Stimulated activated naive CD8-positive, alpha-beta T cell treated with anti-CD3 and anti-CD28 coated beads, Interleukin-15, amount 100 ng/mL, for 72 hours (primary cell): ENCODE results near the gene MRPS11.
"Not testable (repeated sequence)": the region's sequence is repeated elsewhere in the genome, so short reads cannot be mapped to it uniquely, and the experiment has no call there.

Experiments
- ATAC-seq: fragments of 150-1000 bp; cut with Tn5 transposase; 2 replicates; pipeline ENCODE4 v1.10.0; 2021; ENCODE audit warnings: mild to moderate bottlenecking, moderate library complexity
- DNase-seq, 2 donors: peaks; one replicate each; pipeline ENCODE4 v3.0.0; 2021 to 2022
- H3K27ac Mint-ChIP-seq, 2 donors: one replicate each; pipeline ENCODE4 v1.8.0; 2022; ENCODE audit warnings: mild to moderate bottlenecking in 2 of 2, mixed read lengths in 2 of 2, moderate library complexity in 2 of 2
- H3K27me3 Mint-ChIP-seq: one replicate; pipeline ENCODE4 v1.8.0; 2022; ENCODE audit warnings: mixed read lengths
- H3K4me1 Mint-ChIP-seq: one replicate; pipeline ENCODE4 v1.8.0; 2022; ENCODE audit warnings: mild to moderate bottlenecking, mixed read lengths
- H3K4me3 Mint-ChIP-seq, 2 donors: one replicate each; pipeline ENCODE4 v1.8.0; 2022; ENCODE audit warnings: mild to moderate bottlenecking in 2 of 2, mixed read lengths in 2 of 2, moderate library complexity in 1 of 2
- H3K9me3 Mint-ChIP-seq, 2 donors: one replicate each; pipeline ENCODE4 v1.8.0; 2022; ENCODE audit warnings: mixed read lengths in 2 of 2

Gene MRPS11

GRCh38 chr15:88473661-88474293 lies 6.3 kb downstream of the MRPS11 start:
- not testable (repeated sequence) for ATAC-seq, H3K4me1 Mint-ChIP-seq, H3K4me3 Mint-ChIP-seq, H3K9me3 Mint-ChIP-seq, DNase-seq, H3K27me3 Mint-ChIP-seq
- peak overlapping the region in 1 of 2 donors; percentile 64 for H3K27ac Mint-ChIP-seq

DNA sequence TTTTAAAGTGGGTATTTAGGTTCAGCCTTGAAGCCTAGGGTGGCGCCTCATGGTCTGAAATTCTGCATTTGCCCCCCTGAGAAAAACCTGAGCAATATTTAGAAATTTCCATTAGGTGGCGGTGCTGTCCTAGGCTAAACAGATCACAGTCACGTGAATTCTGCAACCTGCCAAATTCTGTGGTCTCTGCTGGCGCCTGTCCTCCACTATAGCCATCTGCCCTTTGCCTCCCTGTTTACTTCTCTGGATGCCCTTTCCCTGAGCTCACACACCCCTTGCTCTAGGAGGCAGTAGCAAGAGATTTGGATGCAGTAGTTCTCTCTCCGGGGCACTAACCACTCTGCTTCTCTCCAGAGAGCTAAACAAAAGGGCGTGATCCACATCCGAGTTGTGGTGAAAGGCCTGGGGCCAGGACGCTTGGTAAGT lies 9.1 kb downstream of the MRPS11 start:
- H3K4me3 Mint-ChIP-seq = no peak overlapping the region
- H3K9me3 Mint-ChIP-seq = no peaks in the 10 kb centered on the region
- no peaks in the 10 kb centered on the region for H3K27me3 Mint-ChIP-seq
- ATAC-seq (peak; percentile 68), DNase-seq (peak; percentile 19 to 29)
- peaks cover 8% of the 10 kb centered on the region for H3K4me1 Mint-ChIP-seq
- no peak overlapping the region for H3K27ac Mint-ChIP-seq

DNA sequence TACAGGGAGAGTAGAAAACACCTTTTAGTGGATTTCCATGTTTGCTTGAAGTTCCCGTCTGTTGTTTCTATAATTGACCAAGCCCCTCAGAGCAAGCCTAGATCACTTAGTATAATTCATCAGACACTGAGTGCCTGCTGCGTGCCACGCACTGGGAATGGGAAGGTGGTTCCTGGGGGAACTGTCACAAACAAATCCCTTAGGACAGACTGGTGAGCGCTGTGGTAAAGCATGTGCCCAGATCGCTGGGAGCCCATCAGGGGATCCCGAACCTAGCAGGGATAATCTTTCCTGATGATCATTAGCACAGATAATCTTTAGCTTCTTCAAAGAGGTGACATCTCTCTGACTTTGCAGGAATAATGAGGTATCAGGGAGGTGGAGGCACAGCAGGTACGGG lies 9.6 kb downstream of the MRPS11 start:
- DNase-seq = no peak
- H3K27ac Mint-ChIP-seq = no peak overlapping the region

DNA sequence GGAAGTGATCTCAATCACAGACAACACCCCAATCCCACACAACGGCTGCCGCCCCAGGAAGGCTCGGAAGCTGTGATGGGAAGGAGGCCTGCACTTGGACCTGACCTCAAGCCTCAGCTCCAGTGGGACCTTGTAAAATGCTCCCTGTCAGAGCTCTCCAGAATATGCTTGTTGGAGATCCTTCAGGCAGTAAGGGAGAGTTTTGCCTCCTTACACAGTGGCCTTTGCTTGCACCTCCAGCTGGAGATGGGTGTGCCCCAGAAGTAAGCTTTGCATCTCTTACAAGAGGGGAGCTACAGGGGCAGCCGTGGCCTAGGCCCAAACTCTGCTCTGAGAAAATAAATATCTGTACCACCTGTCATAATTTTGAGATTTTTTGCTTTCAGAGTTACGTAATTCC lies 10.4 kb downstream of the MRPS11 start:
- no peak overlapping the region for H3K27ac Mint-ChIP-seq
- no peaks in the 10 kb centered on the region for H3K4me1 Mint-ChIP-seq
- H3K27me3 Mint-ChIP-seq = no peaks in the 10 kb centered on the region
- DNase-seq = no peak
- H3K9me3 Mint-ChIP-seq = no peaks in the 10 kb centered on the region
- no peak for ATAC-seq
- H3K4me3 Mint-ChIP-seq = no peak overlapping the region

More for the DNA sequence above, 9.6 kb downstream of the MRPS11 start:
- no peaks in the 10 kb centered on the region for H3K27me3 Mint-ChIP-seq
- peaks cover 4% of the 10 kb centered on the region for H3K4me1 Mint-ChIP-seq
- H3K9me3 Mint-ChIP-seq = no peaks in the 10 kb centered on the region
- no peak for ATAC-seq
- no peak overlapping the region for H3K4me3 Mint-ChIP-seq

DNA sequence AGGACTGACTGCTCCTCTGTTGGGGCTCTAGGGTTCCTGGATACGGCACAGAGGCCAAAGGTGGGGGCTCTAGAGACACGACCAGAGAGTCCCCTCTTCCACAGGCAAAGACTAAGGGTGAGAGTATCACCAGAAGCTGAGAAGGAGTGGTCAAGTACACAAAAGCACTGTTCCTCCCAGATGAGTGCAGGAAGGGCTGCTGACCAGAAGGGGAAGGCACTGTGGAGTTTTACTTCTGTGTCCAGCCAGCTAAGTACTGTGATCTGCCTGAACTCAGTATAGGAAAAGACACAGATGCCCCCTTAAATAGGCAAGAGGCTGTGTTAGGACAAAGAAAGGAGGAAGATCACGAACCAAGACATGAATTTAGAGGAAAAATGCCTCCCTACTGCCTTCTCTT lies 11.7 kb downstream of the MRPS11 start:
- ATAC-seq (no peak), DNase-seq (no peak)
- no peak overlapping the region for H3K27ac Mint-ChIP-seq
- H3K9me3 Mint-ChIP-seq = no peaks in the 10 kb centered on the region
- H3K4me3 Mint-ChIP-seq = no peak overlapping the region
- no peaks in the 10 kb centered on the region for H3K27me3 Mint-ChIP-seq
- no peaks in the 10 kb centered on the region for H3K4me1 Mint-ChIP-seq

DNA sequence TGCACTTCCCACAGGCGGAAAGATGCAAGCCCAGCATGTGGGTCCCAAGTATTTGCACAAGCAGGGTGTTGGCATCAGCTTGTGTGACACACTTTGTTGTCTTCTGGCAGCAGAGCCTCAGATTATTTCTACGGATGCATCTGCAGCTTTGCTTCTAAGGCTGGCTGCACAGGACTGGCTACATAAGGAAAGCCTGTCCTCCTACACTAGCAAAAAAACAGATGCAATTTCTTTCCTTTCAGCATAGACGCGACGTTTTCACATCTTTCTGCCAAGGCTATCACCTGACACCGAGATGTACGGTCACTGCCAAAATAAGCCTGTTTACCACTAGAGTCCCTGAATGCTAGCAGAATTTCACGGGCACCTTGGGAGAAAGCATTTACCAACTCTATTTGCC lies 13.5 kb downstream of the MRPS11 start:
- Mint-ChIP-seq H3K9me3 (no peaks in the 10 kb centered on the region), H3K27me3 (no peaks in the 10 kb centered on the region), H3K4me1 (no peaks in the 10 kb centered on the region), H3K27ac (no peak overlapping the region), H3K4me3 (no peak overlapping the region)
- no peak for ATAC-seq
- DNase-seq = no peak

- H3K27ac Mint-ChIP-seq = peak overlapping the region in 1 of 2 donors; percentile 5
- H3K4me1 Mint-ChIP-seq = no peaks in the 10 kb centered on the region
- no peaks in the 10 kb centered on the region for H3K27me3 Mint-ChIP-seq
- ATAC-seq = no peak
- H3K9me3 Mint-ChIP-seq = no peaks in the 10 kb centered on the region
- no peak overlapping the region for H3K4me3 Mint-ChIP-seq
- DNase-seq = no peak
Measured at GRCh38 chr15:88482263-88482662, 14.8 kb downstream of the MRPS11 start.

GRCh38 chr15:88484682-88485331 lies 17.3 kb downstream of the MRPS11 start:
- DNase-seq = no peak

GRCh38 chr15:88487178-88487795 lies 19.8 kb downstream of the MRPS11 start:
- ATAC-seq (no peak), DNase-seq (no peak)
- Mint-ChIP-seq H3K27ac (peak overlapping the region in 1 of 2 donors; percentile 2), H3K4me3 (no peak overlapping the region), H3K4me1 (no peaks in the 10 kb centered on the region), H3K27me3 (no peaks in the 10 kb centered on the region), H3K9me3 (no peaks in the 10 kb centered on the region)

More at GRCh38 chr15:88484682-88485331, 17.3 kb downstream of the MRPS11 start:
- H3K27me3 Mint-ChIP-seq = no peaks in the 10 kb centered on the region
- no peak overlapping the region for H3K27ac Mint-ChIP-seq
- no peak overlapping the region for H3K4me3 Mint-ChIP-seq
- H3K9me3 Mint-ChIP-seq = no peaks in the 10 kb centered on the region
- no peak for ATAC-seq
- no peaks in the 10 kb centered on the region for H3K4me1 Mint-ChIP-seq

GRCh38 chr15:88487796-88488523 lies 20.5 kb downstream of the MRPS11 start:
- DNase-seq (no peak), ATAC-seq (no peak)
- Mint-ChIP-seq H3K9me3 (no peaks in the 10 kb centered on the region), H3K27ac (peak overlapping the region in 1 of 2 donors; percentile 48), H3K27me3 (no peaks in the 10 kb centered on the region), H3K4me3 (no peak overlapping the region), H3K4me1 (no peaks in the 10 kb centered on the region)

DNA sequence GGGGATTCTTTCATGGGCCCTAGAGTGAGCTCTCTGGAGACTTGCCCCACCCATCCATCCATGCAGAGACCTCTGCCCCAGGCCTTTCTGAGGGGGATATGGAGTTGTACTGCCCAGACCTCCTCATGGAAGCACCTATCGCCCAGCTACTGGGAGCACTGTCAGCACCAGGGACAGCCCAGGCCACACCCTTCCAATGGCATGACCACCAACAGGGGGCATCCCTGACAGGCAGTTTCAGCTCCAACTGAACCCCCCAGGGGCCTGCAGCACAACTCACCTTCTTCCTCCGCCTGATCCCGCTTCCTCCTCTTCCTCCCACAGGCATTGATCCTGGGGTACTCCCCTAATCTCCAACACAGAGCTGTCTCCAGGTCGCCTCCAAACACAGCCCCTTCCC lies 21.8 kb downstream of the MRPS11 start:
- Mint-ChIP-seq H3K4me3 (no peak overlapping the region), H3K9me3 (no peaks in the 10 kb centered on the region), H3K4me1 (no peaks in the 10 kb centered on the region), H3K27ac (peak overlapping the region in 1 of 2 donors; percentile 29), H3K27me3 (no peaks in the 10 kb centered on the region)
- DNase-seq = no peak
- ATAC-seq = no peak

- no peaks in the 10 kb centered on the region for H3K27me3 Mint-ChIP-seq
- ATAC-seq (no peak), DNase-seq (no peak)
- H3K4me1 Mint-ChIP-seq = no peaks in the 10 kb centered on the region
- no peaks in the 10 kb centered on the region for H3K9me3 Mint-ChIP-seq
- no peak overlapping the region for H3K27ac Mint-ChIP-seq
- no peak overlapping the region for H3K4me3 Mint-ChIP-seq
Measured at GRCh38 chr15:88490036-88490435, 22.5 kb downstream of the MRPS11 start.

GRCh38 chr15:88491158-88491557 lies 23.6 kb downstream of the MRPS11 start:
- no peaks in the 10 kb centered on the region for H3K27me3 Mint-ChIP-seq
- ATAC-seq (no peak), DNase-seq (no peak)
- no peaks in the 10 kb centered on the region for H3K4me1 Mint-ChIP-seq
- H3K9me3 Mint-ChIP-seq = no peaks in the 10 kb centered on the region
- H3K4me3 Mint-ChIP-seq = no peak overlapping the region
- no peak overlapping the region for H3K27ac Mint-ChIP-seq

- no peaks in the 10 kb centered on the region for H3K9me3 Mint-ChIP-seq
- H3K27ac Mint-ChIP-seq = no peak overlapping the region
- no peaks in the 10 kb centered on the region for H3K27me3 Mint-ChIP-seq
- H3K4me1 Mint-ChIP-seq = no peaks in the 10 kb centered on the region
- H3K4me3 Mint-ChIP-seq = no peak overlapping the region
- ATAC-seq (no peak), DNase-seq (no peak)
Measured at GRCh38 chr15:88493844-88494243, 26.3 kb downstream of the MRPS11 start.

DNA sequence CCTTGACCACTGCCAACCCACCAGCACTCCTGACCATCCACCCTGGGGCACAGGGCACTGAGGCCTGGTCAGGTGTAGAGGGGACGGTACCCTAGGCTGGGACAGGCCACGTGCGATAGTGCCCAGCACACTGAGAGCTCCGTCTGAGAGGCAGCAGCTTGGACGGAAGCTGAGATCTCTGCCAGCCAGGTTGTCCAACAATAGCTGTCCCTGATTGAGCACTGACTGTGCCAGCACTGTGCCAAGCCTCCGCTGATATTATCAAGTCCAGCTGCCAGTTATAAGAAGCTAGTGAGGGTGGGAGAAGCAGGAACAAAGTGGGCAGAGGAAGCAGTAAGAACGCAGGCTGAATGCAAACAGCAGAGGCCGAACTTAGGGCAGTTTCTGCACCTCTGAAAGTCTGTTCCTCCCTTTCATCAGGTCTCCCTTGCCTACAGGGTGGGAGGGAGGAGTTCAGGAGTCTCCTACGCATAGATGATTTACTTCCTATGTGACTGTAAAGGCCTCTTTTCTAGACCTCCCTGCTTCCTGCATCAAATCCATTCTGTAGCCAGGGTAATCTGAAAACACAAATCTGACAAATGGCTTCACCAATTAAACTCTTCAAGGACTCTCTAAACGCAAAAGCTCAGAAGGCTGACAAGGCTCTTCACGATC lies 29.7 kb downstream of the MRPS11 start:
- no peak overlapping the region for H3K27ac Mint-ChIP-seq
- H3K27me3 Mint-ChIP-seq = no peaks in the 10 kb centered on the region
- H3K9me3 Mint-ChIP-seq = no peaks in the 10 kb centered on the region
- no peak overlapping the region for H3K4me3 Mint-ChIP-seq
- DNase-seq (no peak), ATAC-seq (no peak)
- no peaks in the 10 kb centered on the region for H3K4me1 Mint-ChIP-seq
